ENCODE results near the gene HBD. TPM values are rescaled to one million over a fixed set of nuclear protein-coding genes. Genes with fewer than 3 reads are reported as not detected.
"Not testable (repeated sequence)": the region's sequence is repeated elsewhere in the genome, so short reads cannot be mapped to it uniquely, and the experiment has no call there.

The HBD gene
- total RNA-seq, 4 donors from 2014 or later = 4.4 TPM; not detected in 3

DNA sequence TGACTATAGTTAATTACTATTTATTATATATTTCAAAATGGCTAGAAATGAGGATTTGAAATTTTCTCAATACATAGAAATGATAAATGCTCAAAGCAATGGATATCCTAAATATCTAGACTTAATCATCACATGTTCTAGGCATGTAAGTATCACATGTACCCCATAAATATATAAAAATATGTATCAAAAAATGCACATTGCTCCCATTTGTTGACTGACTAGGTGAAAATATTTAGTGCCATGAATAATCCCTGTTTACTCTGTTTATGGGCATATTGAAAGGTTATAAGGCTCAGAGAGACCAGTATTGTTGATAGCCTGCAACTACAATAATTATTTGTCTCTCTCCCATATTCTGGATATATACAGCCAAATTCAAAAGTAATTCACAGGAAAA lies 32.3 kb upstream of the HBD start:
- TF ChIP-seq, protein P1, sequence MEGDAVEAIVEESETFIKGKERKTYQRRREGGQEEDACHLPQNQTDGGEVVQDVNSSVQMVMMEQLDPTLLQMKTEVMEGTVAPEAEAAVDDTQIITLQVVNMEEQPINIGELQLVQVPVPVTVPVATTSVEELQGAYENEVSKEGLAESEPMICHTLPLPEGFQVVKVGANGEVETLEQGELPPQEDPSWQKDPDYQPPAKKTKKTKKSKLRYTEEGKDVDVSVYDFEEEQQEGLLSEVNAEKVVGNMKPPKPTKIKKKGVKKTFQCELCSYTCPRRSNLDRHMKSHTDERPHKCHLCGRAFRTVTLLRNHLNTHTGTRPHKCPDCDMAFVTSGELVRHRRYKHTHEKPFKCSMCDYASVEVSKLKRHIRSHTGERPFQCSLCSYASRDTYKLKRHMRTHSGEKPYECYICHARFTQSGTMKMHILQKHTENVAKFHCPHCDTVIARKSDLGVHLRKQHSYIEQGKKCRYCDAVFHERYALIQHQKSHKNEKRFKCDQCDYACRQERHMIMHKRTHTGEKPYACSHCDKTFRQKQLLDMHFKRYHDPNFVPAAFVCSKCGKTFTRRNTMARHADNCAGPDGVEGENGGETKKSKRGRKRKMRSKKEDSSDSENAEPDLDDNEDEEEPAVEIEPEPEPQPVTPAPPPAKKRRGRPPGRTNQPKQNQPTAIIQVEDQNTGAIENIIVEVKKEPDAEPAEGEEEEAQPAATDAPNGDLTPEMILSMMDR (IDR thresholded peaks at IDR 0.05; ENCODE audit: low read depth) = no peak

DNA sequence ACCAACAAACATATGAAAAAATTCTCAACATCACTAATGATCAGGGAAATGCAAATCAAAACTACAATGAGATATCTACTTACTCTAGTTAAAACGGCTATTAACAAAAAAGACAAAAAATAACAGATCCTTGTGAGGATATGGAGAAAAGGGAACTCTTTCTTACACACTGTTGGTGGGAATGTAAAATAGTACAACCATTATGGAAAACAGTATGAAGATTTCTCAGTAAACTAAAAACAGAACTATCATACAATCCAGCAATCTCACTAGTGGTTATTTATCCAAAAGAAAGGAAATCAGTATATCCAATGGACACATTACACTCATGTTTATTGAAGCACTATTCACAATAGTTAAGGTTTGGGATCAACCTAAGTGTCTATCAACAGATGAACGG lies 31.5 kb upstream of the HBD start:
- TF ChIP-seq, protein P1 (IDR thresholded peaks at IDR 0.05; ENCODE audit: low read depth) = no peak

DNA sequence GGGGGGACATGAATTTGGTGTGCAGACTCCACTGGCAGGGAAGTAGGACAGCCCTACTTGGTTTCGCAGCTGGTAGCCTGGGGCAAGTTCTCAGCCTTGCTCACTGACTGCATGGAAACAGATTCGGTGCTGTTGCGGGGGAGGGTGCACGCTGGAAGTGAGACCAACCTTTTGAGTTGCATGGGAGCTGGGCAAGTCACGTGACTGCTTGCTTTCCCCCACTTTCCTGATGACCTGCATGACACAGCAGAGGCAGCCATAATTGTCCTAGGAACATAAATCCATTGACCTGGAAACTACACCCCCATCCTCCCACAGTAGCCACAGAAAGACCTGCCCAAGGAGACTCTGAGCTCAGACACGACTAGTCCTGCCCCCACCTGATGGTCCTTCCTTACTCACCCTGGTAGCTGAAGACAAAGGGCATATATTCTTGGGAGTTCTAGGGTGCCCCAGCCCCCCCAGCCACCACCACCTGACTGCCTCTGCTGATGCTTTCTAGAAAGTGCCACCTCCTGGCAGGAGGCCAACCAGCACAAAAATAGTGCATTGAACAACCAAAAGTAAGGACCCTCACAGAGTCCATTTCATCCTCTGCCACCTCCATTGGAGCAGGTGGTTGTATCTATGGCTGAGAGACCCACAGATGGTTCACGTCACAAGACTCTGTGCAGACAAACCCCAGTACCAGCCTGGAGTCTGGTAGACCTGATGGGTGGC lies 24.4 kb upstream of the HBD start:
- TF ChIP-seq, protein P1 (IDR thresholded peaks at IDR 0.05; ENCODE audit: low read depth) = no peak

DNA sequence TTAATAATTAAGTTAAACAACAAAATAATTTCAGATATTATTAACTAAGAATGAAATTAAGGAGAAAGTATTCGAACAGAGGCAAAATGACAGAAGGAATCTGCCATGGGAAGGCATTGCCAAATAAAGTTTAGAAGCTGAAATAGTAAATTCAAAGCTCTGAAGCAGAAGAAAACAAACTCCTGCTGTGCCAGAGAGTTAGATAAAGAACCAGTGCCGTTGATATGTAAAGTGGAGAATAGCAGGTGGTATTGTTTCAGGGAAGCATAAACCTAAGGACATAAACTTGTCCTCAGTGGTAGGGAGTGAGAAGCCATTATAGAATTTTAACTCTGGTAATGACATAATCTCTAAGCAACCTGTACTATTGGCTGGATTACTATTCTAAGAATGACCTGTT lies 23.0 kb upstream of the HBD start:
- TF ChIP-seq, protein P1 (IDR thresholded peaks at IDR 0.05; ENCODE audit: low read depth) = no peak

DNA sequence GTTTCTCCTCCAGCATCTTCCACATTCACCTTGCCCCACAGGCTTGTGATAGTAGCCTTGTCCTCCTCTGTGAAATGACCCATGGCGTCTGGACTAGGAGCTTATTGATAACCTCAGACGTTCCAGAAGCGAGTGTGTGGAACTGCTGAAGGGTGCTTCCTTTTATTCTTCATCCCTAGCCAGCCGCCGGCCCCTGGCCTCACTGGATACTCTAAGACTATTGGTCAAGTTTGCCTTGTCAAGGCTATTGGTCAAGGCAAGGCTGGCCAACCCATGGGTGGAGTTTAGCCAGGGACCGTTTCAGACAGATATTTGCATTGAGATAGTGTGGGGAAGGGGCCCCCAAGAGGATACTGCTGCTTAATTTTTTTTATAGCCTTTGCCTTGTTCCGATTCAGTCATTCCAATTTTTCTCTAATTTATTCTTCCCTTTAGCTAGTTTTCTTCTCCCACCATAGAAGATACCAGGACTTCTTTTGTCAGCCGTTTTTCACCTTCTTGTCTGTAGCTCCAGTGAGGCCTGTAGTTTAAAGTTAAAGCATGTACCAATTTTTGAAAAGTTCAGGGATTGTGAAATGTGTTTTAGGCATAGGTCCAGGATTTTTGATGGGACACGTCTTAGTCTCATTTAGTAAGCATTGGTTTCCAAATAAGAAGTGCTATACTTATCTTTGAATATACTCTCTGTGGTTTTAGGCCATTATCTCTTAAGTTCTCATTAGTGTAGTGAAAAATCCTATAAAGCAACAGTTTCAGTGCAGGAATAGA lies 20.5 kb upstream of the HBD start, which contains the start of gene HBG2:
TSS of gene HBG2 (minus strand) at position 136 of the 768 bp plus-strand sequence. CDS start at position 83, 53 bp downstream.
- TF ChIP-seq, protein P1 (IDR thresholded peaks at IDR 0.05; ENCODE audit: low read depth) = not testable (repeated sequence)

DNA sequence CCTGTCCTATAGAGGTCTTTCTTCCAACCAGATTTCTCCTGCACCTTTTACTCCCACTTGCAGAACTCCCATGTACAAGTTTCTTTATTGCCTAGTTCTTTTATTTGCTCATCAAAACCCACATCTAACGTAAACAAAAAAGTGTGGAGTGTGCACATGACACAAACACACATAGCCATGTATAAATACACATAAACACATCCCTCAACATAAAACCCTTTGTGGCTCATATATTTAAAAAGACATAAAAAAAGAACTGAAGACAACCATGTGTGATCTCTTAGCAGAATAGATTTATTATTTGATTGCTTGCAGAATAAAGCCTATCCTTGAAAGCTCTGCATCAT lies 18.6 kb upstream of the HBD start:
- TF ChIP-seq, protein P1 (IDR thresholded peaks at IDR 0.05; ENCODE audit: low read depth) = no peak

DNA sequence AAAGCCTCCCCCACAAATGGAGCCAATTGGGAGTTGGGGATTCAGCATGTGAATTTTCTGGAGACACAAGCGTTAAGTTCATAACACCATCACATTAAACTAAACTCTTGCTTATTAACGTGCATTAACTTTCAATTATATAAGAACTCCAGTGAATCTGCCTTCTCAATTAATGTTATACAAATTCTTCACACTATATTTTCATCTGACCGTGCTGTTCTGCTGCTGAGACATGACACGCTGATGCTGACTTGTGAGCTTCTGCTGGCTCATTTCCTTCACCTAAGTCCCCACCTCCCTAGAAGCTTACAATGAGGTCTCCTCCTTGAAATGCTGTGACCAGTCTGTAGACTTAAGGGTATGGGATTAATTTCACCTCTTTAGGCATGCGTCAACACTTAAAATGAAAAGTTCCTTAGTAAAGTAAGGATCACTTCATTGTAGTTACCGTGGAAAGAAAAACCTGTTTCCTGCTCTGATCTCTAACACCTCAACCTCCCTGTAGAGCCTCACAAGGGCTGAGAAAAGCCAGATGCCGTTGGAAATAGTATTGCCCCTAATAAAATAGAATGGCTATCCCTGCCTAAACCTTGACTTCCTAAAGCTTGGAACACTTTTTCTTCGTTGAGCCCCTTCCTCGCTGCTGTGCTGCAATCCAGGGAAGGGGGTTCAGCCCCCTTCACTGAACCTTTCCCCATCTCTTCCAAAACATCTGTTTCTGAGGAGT lies 18.1 kb upstream of the HBD start:
- TF ChIP-seq, protein P1 (IDR thresholded peaks at IDR 0.05; ENCODE audit: low read depth) = no peak
